ENCODE measurements around the gene SENP3.
"Not testable (repeated sequence)": the region's sequence is repeated elsewhere in the genome, so short reads cannot be mapped to it uniquely, and the experiment has no call there.

The SENP3 gene

GRCh38 chr17:7592422-7593021 is 30.8 kb downstream of the SENP3 start:
- no peak for DNase-seq (ENCODE audit: low read depth in 2 of 2)

DNA sequence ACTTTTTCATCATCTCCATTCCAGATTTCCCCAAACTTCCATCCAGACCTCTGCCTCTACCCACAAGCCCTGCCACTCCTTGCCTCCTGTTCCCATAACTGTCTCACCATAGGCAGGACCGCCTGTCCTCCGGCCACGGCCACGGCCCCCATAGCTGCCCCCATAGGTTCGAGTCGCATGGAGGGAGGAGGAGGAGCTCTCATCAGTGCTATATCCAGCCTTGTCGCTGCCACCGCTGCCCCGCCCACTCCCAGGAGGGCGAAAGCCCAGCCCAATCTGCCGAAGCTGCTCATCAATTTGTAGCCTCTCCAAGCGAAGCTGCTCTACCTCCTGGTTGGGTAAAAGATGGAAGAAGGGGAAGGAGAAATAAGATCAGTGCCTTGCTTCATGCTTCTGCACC is 31.6 kb downstream of the SENP3 start:
- DNase-seq (ENCODE audit: low read depth in 2 of 2): no peak

GRCh38 chr17:7597561-7597960 is 35.8 kb downstream of the SENP3 start:
- not testable (repeated sequence) for DNase-seq (ENCODE audit: low read depth in 2 of 2)

DNA sequence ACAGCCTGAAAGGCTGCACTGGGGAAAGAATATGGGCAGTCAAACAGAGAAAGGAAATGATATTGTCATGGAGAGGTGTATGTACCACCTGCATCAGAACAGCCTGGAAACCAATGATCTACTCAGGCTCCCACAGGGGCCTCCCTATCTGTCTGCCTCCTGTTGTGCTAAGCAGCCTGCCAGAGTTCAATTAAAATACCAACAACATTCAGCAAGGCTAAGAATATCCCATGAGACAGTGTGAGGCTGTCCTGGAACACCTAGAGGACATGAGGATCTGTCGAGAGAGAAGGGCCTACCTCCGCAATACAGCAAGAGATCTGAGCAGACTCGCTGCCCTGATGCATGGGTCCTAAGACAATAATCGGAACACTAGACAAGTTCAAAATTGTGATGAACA is 44.6 kb downstream of the SENP3 start:
- DNase-seq (ENCODE audit: low read depth in 2 of 2): no peak

DNA sequence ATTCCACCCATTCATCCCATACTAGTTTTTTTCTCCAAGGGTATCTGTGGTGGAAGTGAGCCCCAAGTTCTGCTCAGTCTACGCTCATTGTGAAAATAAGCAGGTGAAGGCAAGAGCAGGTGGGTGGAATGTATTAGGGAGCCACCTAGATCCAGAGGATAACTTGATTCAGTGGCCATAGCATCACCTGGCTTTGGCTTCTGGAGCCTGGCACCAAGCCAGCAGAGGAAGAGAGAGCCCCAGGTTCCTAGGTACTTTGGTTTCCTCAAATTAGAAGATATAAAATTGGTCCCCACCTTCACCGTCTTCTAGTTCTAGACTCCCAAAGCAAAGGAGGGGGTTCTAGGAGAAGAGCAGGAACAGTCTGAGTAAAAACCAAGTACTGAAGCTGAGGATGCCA is 48.9 kb downstream of the SENP3 start:
- no peak for DNase-seq (ENCODE audit: low read depth in 2 of 2)

GRCh38 chr17:7611635-7612293 is 50.0 kb downstream of the SENP3 start:
- DNase-seq (ENCODE audit: low read depth in 2 of 2): no peak

- no peak for DNase-seq (ENCODE audit: low read depth in 2 of 2)
Measured at GRCh38 chr17:7612294-7612640, 50.5 kb downstream of the SENP3 start.

- no peak for DNase-seq (ENCODE audit: low read depth in 2 of 2)
Measured at GRCh38 chr17:7613769-7614424, 52.2 kb downstream of the SENP3 start.

- DNase-seq (ENCODE audit: low read depth in 2 of 2): peak; percentile 97 to 99
Measured at GRCh38 chr17:7614425-7615264, 52.9 kb downstream of the SENP3 start, which contains the start of gene FXR2. TSS of gene FXR2 (minus strand) at chr17:7614897. CDS start at chr17:7614532, 365 bp downstream.

- no peak for DNase-seq (ENCODE audit: low read depth in 2 of 2)
Measured at GRCh38 chr17:7615265-7615747, 53.6 kb downstream of the SENP3 start.

DNA sequence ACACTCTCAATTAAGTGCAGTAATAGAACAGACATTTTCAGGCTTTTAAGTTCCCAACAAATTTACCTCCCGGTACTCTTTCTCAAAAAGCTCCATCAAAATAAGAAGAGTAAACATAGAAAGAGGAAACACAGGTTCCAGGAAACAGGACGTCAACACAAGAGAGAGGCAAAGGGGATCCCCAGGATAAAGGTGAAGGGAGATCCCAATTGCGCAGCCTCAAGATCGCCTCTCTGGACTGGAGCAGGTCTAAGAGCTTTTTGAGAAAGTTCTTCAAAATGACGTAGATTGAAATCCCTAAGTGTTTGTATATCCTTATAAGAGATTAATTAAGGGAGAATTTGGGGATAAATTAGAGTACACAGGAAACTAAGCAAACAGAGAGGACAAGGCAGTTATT is 56.9 kb downstream of the SENP3 start:
- DNase-seq (ENCODE audit: low read depth in 2 of 2): no peak

DNA sequence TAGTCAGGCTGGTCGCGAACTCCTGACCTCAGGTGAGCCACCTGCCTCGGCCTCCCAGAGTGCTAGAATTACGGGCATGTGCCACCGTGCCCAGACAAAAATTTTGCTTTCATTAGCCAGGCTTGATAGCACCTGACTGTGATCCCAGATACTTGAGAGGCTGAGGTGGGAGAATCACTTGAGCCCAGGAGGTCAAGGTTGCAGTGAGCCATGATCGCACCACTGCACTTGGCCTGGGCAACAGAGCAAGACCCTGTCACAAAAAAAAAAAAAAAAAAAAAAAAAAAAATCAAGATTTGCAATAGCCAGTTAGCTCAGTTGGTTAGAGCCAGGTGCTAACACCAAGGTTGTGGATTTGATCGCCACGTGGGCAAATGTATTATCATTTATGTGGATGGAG is 59.1 kb downstream of the SENP3 start:
- no peak for DNase-seq (ENCODE audit: low read depth in 2 of 2)

Data from activated CD8-positive, alpha-beta memory T cell treated with anti-CD3 and anti-CD28 coated beads for 4 hours (primary cell).